Ovary (tissue), 9 donors: ENCODE measurements around the gene NRCAM. TPM values are rescaled to one million over a fixed set of nuclear protein-coding genes. Genes with fewer than 3 reads are reported as not detected.

Source experiments
- DNase-seq, 5 donors: peaks; one replicate each; pipeline ENCODE4 v3.0.0-alpha.2; 2019 to 2020
- H3K27ac ChIP-seq, 2 donors: fragments of 200-600 bp; one replicate each; pipeline versions ENCODE4 v1.5.1 to v1.8.0; 2019 to 2022
- H3K27me3 ChIP-seq: fragments of 200-600 bp; one replicate; pipeline ENCODE4 v1.8.0; 2022
- H3K36me3 ChIP-seq: fragments of 200-600 bp; sonication (generic); one replicate; pipeline ENCODE4 v1.5.1; 2019
- H3K4me1 ChIP-seq: one replicate; pipeline ENCODE4 v1.8.1; 2013; ENCODE audit warnings: mild to moderate bottlenecking, moderate library complexity; ENCODE audit not compliant: insufficient read depth
- H3K4me3 ChIP-seq: fragments of 200-600 bp; sonication (generic); one replicate; pipeline ENCODE4 v1.5.1; 2017
- H3K9me3 ChIP-seq, 2 donors: fragments of 200-600 bp in 1 of 2; sonication (generic) in 1 of 2; one replicate each; pipeline versions ENCODE4 v1.5.1 to v1.8.1; 2013 to 2019; ENCODE audit warnings: mild to moderate bottlenecking in 1 of 2, moderate library complexity in 1 of 2
- CTCF ChIP-seq, 3 donors: fragments of 450-650 bp in 2 of 3; fragments of 200-600 bp in 1 of 3; IDR thresholded peaks; one replicate each; pipeline versions ENCODE4 v1.5.1 to v1.8.0; 2016 to 2022; ENCODE audit warnings: antibody characterized with exemption in 3 of 3, mild to moderate bottlenecking in 1 of 3
- EP300 ChIP-seq: sonication (generic); formaldehyde crosslinking; IDR thresholded peaks from one replicate; pipeline ENCODE4 v1.6.1; 2017; ENCODE audit warnings: antibody characterized with exemption
- POLR2A ChIP-seq: fragments of 450-650 bp; IDR thresholded peaks from one replicate; pipeline ENCODE4 v1.6.1; 2017; ENCODE audit warnings: antibody characterized with exemption, mild to moderate bottlenecking, moderate library complexity
- WGBS, 3 donors: extraction: QIAGEN DNeasy Blood & Tissue Kit in 1 of 3; methylation state at CpG; one replicate each; pipeline versions ENCODE4 v1.1.5 to v1.1.7; 2013 to 2017; 5-methylcytosine and 5-hydroxymethylcytosine counted together
- intact Hi-C, 4 donors: fragments of 100-400 bp; cut with DNase I; formaldehyde crosslinking; loops; one replicate each; pipeline versions ENCODE4 v1.11.0 to v1.15.1; 2022 to 2023
- polyA plus RNA-seq, 2 donors: library from polyadenylated mRNA; stranded (reverse); fragments of 200-250 nt in 1 of 2; fragments of 350-450 nt in 1 of 2; fragmentation: Illumina TruSeq in 1 of 2; extraction: RNeasy Lipid Tissue Mini Kit (QIAGEN cat#74804) in 1 of 2; gene quantifications; one replicate each; pipeline ENCODE4 v1.2.3, GENCODE V29; 2013 to 2014
- total RNA-seq, 7 donors: library from RNA; depleted of rRNA in 2 of 7; stranded (reverse); fragments of >200 nt in 2 of 7; fragmentation: NEBNext Ultra II Directional in 3 of 7; extraction: Animal tissue kit (Norgen Biotek cat#: 25700) in 3 of 7; gene quantifications; one replicate each; pipeline versions ENCODE4 v1.1.0 to v1.2.4, GENCODE V29; 2016 to 2023
- donor health status: DM: no; HTN: no; CAD: no; lungs with moderate emphysema.
- donor health status: DM: no; HTN: no; CAD: no.
- donor health status: Bipolar disorder and iron deficiency.
- donor health status: DM: yes; HTN: yes; CAD: no.
- donor health status: DM: no; HTN: no; CAD: no.
- donor health status: DM: yes; HTN: yes; CAD: no.

NRCAM gene
- total and polyA plus RNA-seq, 9 donors, result 0.61 to 14.8 (median 2.8) TPM

- 35 to 57% (median 52%) methylated on average over 7 of the region's 7 CpGs for WGBS, 3 donors
- Histone ChIP-seq H3K4me1 (no peaks in the 10 kb centered on the region), H3K4me3 (no peak overlapping the region), H3K27ac (no peak overlapping the region), H3K9me3 (no peaks in the 10 kb centered on the region), H3K36me3 (no peaks in the 10 kb centered on the region), H3K27me3 (no peaks in the 10 kb centered on the region)
- intact Hi-C loops, result no loop called here
- TF ChIP-seq CTCF (IDR thresholded peaks at IDR 0.05) (no peak), POLR2A (no peak), EP300 (no peak)
- no peak for DNase-seq
Measured at GRCh38 chr7:108129018-108129965, 326.9 kb downstream of the NRCAM start.

DNA sequence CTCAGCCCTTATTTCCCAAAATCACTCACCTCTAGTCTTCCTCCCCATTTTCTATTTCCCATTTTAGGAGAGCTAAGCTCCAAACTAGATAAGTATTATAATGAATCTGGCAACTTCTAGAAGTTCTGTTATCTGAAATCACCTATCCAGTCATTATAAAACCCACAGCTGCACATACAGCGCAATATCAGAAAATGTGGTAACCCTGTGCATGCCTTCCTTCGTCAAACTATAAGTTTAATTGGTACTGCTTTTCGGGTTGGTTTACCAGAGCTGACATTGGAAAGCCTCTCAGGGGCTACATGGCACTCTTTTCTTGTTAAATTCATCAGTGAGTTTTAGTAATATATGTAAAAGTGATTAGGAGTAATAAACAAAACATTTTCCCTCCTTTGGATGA lies 327.7 kb downstream of the NRCAM start:
- H3K36me3 ChIP-seq, result no peaks in the 10 kb centered on the region
- no peaks in the 10 kb centered on the region for H3K27me3 ChIP-seq
- no peak overlapping the region for H3K27ac ChIP-seq
- 92 to 97% (median 95%) methylated on average over 3 of the region's 3 CpGs for WGBS, 3 donors
- DNase-seq, result no peak
- TF ChIP-seq EP300, result no peak
- H3K9me3 ChIP-seq, result no peaks in the 10 kb centered on the region
- no peaks in the 10 kb centered on the region for H3K4me1 ChIP-seq
- H3K4me3 ChIP-seq, result no peak overlapping the region
- intact Hi-C loops, result no loop called here

- 87 to 90% (median 89%) methylated on average over 5 of the region's 5 CpGs for WGBS, 3 donors
- no peaks in the 10 kb centered on the region for H3K9me3 ChIP-seq
- no peak for DNase-seq
- intact Hi-C loops, result no loop called here
- H3K27me3 ChIP-seq, result no peaks in the 10 kb centered on the region
- H3K27ac ChIP-seq, result no peak overlapping the region
- no peaks in the 10 kb centered on the region for H3K4me1 ChIP-seq
- no peak for TF ChIP-seq EP300
- no peak for TF ChIP-seq POLR2A
- no peak for TF ChIP-seq CTCF (IDR thresholded peaks at IDR 0.05)
- H3K36me3 ChIP-seq, result no peaks in the 10 kb centered on the region
- H3K4me3 ChIP-seq, result no peak overlapping the region
Measured at GRCh38 chr7:108127461-108127860, 328.8 kb downstream of the NRCAM start.

DNA sequence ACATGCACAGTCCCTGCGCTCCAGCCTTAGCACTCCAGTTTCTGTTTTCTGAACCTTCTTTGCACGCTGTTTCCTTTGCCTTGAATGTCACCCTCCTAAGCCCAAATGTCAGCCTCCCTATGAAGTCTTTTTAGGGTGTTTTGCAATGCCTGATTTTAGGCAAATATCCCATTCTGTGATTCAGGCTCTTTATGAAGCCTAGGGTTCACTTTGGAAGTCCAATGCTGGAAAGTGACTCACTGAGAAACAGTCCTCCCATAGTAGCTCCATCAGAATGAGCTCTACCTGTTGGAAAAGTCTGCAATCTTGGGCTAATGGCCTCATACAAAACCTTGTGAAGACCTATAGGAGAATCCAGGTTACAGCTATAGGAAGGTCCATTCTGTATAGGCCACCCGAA lies 331.4 kb downstream of the NRCAM start:
- WGBS, 3 donors, result 92 to 96% (median 93%) methylated on average over 3 of the region's 3 CpGs
- no peaks in the 10 kb centered on the region for H3K9me3 ChIP-seq
- no peaks in the 10 kb centered on the region for H3K36me3 ChIP-seq
- DNase-seq, result no peak
- no peaks in the 10 kb centered on the region for H3K27me3 ChIP-seq
- intact Hi-C loops, result no loop called here
- TF ChIP-seq EP300 (no peak), POLR2A (no peak), CTCF (IDR thresholded peaks at IDR 0.05) (no peak)
- H3K27ac ChIP-seq, result no peak overlapping the region
- no peak overlapping the region for H3K4me3 ChIP-seq
- no peaks in the 10 kb centered on the region for H3K4me1 ChIP-seq

DNA sequence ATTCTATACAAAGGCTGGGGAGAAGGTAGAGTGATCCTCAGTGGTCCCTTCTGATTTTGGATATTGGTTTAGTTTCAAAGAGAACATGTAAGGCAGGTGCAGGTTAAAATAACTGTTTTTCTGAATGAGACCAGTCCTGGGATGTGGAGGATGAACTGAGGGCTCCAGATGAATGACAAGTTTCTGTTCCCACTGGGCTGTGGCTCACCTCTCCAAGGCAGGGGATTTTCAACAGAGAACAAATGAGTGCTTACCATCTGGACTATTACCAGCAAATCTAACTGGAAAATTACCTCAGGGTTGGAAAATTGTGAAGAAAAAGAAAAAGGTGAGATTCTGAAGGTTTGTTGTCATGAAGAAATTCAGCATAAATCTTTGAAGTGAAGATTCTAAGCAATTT lies 334.1 kb downstream of the NRCAM start:
- TF ChIP-seq EP300, result no peak
- TF ChIP-seq POLR2A, result no peak
- TF ChIP-seq CTCF (IDR thresholded peaks at IDR 0.05), result no peak
- intact Hi-C loops, result no loop called here

More for the DNA sequence above, 334.1 kb downstream of the NRCAM start:
- DNase-seq, result no peak
- H3K4me1 ChIP-seq, result no peaks in the 10 kb centered on the region
- no peaks in the 10 kb centered on the region for H3K36me3 ChIP-seq
- H3K4me3 ChIP-seq, result no peak overlapping the region
- H3K27me3 ChIP-seq, result no peaks in the 10 kb centered on the region
- no peaks in the 10 kb centered on the region for H3K9me3 ChIP-seq
- H3K27ac ChIP-seq, result no peak overlapping the region
